Stimulated activated CD8-positive, alpha-beta memory T cell treated with anti-CD3 and anti-CD28 coated beads, Interleukin-4, amount 100 ng/mL, for 4 hours (primary cell): Measurements from ENCODE around the gene GLUL.

Experiments used
- DNase-seq, 2 donors: peaks; one replicate each; pipeline ENCODE4 v3.0.0-alpha.2; 2020; ENCODE audit warnings: low read depth in 2 of 2, low spot score in 1 of 2

GLUL gene

GRCh38 chr1:182391362-182392049, at the start of gene GLUL:
Gene GLUL, minus strand, starts transcription at chr1:182391790. Its CDS starts 3,053 bp downstream, at chr1:182388737.
- DNase-seq: peak; percentile 14 to 38

- no peak for DNase-seq
Observed at GRCh38 chr1:182438326-182438725, 46.7 kb upstream of the GLUL start.

GRCh38 chr1:182433580-182433979, 42.0 kb upstream of the GLUL start:
- DNase-seq: no peak

GRCh38 chr1:182431278-182431677, 39.7 kb upstream of the GLUL start:
- DNase-seq: no peak

GRCh38 chr1:182430263-182431068, 38.9 kb upstream of the GLUL start:
- DNase-seq: peak in 1 of 2 donors; percentile 5

GRCh38 chr1:182428043-182428442, 36.5 kb upstream of the GLUL start:
- DNase-seq: no peak

GRCh38 chr1:182426442-182427430, 35.1 kb upstream of the GLUL start:
- DNase-seq: no peak

- DNase-seq: no peak
Observed at GRCh38 chr1:182415789-182416188, 24.2 kb upstream of the GLUL start.

GRCh38 chr1:182413969-182414368, 22.4 kb upstream of the GLUL start:
- DNase-seq: no peak

GRCh38 chr1:182413486-182413885, 21.9 kb upstream of the GLUL start:
- DNase-seq: no peak

- no peak for DNase-seq
Observed at GRCh38 chr1:182410620-182411273, 19.2 kb upstream of the GLUL start.

GRCh38 chr1:182410138-182410537, 18.5 kb upstream of the GLUL start:
- no peak for DNase-seq

- DNase-seq: no peak
Observed at GRCh38 chr1:182408435-182409075, 17.0 kb upstream of the GLUL start.

- DNase-seq: no peak
Observed at GRCh38 chr1:182407724-182408123, 16.1 kb upstream of the GLUL start.

GRCh38 chr1:182406012-182406411, 14.4 kb upstream of the GLUL start:
- DNase-seq: no peak

GRCh38 chr1:182405578-182405977, 14.0 kb upstream of the GLUL start:
- DNase-seq: no peak

- DNase-seq: no peak
Observed at GRCh38 chr1:182404781-182405180, 13.2 kb upstream of the GLUL start.

- no peak for DNase-seq
Observed at GRCh38 chr1:182400567-182400966, 9.0 kb upstream of the GLUL start, which contains the start of gene TEDDM1. Gene TEDDM1, minus strand, starts transcription at chr1:182400667. Its CDS starts 182 bp downstream, at chr1:182400485.

- no peak for DNase-seq
Observed at GRCh38 chr1:182397653-182398393, 6.2 kb upstream of the GLUL start.
